Measurements from ENCODE around the gene ENPP3. TPM values are rescaled to one million over a fixed set of nuclear protein-coding genes. Genes with fewer than 3 reads are reported as not detected.

Gene ENPP3
- total RNA-seq, 1 donor from 2014 or later: 0.82 TPM

DNA sequence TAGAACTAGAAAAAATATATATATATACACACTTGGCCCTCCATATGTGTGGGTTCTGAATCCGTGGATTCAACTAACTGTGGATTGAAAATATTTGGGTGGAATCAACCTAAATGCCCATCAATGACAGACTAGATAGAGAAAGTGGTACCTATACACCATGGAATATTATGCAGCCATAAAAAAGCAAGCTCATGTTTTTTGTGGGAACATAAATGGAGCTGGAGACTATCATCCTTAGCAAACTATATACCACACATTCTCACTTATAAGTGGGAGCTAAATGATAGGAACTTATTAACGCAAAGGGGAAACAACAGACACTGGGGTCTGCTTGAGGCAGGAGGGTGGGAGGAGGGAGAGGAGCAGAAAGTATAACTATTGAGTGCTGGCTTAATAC, 36.1 kb downstream of the ENPP3 start:
- Mint-ChIP-seq H3K27ac (no peak overlapping the region), H3K9me3 (peaks cover 3% of the 10 kb centered on the region), H3K4me1 (ENCODE audit: unreplicated experiment) (no peaks in the 10 kb centered on the region), H3K36me3 (no peaks in the 10 kb centered on the region), H3K4me3 (no peak overlapping the region), H3K27me3 (no peaks in the 10 kb centered on the region)
- no peak for DNase-seq (ENCODE audit: extremely low spot score, unreplicated experiment)
- TF ChIP-seq, protein P1, sequence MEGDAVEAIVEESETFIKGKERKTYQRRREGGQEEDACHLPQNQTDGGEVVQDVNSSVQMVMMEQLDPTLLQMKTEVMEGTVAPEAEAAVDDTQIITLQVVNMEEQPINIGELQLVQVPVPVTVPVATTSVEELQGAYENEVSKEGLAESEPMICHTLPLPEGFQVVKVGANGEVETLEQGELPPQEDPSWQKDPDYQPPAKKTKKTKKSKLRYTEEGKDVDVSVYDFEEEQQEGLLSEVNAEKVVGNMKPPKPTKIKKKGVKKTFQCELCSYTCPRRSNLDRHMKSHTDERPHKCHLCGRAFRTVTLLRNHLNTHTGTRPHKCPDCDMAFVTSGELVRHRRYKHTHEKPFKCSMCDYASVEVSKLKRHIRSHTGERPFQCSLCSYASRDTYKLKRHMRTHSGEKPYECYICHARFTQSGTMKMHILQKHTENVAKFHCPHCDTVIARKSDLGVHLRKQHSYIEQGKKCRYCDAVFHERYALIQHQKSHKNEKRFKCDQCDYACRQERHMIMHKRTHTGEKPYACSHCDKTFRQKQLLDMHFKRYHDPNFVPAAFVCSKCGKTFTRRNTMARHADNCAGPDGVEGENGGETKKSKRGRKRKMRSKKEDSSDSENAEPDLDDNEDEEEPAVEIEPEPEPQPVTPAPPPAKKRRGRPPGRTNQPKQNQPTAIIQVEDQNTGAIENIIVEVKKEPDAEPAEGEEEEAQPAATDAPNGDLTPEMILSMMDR (conservative IDR thresholded peaks at IDR 0.05): no peak

DNA sequence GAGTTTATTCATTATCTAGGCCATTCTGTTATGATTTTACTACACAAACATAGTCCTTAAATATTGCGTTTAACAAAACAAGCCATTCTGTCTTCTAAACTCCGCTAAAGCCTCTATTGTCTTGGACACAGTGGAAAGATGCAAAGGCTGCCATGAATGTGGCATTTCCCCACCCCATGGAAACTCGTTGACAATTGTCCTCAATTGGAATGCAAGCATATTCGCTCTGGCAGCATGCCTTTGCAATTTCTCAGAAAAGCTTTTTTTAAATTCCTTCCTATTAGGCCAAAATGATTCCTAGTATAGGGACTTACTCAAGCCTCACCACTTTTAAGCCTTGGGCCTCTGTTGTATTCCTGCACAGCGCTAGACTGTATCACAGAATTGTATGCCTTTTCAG, 41.3 kb downstream of the ENPP3 start:
- H3K4me3 Mint-ChIP-seq: no peak overlapping the region
- H3K36me3 Mint-ChIP-seq: no peaks in the 10 kb centered on the region
- H3K4me1 Mint-ChIP-seq (ENCODE audit: unreplicated experiment): no peaks in the 10 kb centered on the region
- TF ChIP-seq, protein P1 (conservative IDR thresholded peaks at IDR 0.05): no peak
- peaks cover 3% of the 10 kb centered on the region for H3K9me3 Mint-ChIP-seq
- no peak overlapping the region for H3K27ac Mint-ChIP-seq
- H3K27me3 Mint-ChIP-seq: no peaks in the 10 kb centered on the region
- no peak for DNase-seq (ENCODE audit: extremely low spot score, unreplicated experiment)

DNA sequence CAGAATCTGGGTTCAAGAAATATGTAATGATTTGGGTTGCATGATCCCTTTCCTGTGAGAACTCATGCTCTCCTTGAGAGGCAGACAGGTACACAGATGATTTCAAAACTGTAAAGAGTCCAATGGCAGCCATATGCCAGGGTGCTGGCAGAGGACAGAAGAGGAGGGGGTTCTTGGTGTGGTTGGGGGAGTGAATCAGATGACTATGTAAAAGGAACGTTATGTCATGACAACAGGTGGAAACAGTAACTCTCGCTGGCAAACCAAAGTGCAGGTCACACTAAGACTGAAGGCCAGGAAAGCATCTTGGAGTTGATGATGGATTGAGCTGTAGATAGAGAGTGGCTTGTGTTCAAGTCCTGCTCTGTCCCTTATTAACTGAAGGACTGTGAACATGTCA, 43.8 kb downstream of the ENPP3 start:
- H3K4me3 Mint-ChIP-seq: no peak overlapping the region
- no peaks in the 10 kb centered on the region for H3K27me3 Mint-ChIP-seq

DNA sequence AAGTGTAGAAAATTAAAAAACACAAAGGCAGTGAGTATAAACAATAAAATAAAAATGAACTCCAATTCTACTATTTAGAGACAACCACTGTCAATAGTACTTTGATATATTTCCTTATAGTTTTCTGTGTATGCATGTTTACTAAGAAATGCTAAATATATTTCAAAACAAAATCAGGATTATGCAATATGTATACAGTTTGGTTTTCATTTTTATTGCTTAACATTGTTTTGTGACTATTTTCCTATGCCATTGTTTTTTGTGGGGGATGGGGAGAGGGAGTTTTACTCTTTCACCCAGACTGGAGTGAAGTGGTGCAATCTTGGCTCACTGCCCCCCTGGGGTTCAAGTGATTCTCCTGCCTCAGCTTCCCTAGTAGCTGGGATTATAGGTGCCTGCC, 44.5 kb downstream of the ENPP3 start:
- Mint-ChIP-seq H3K36me3 (no peaks in the 10 kb centered on the region), H3K27me3 (no peaks in the 10 kb centered on the region), H3K9me3 (peaks cover 3% of the 10 kb centered on the region), H3K27ac (no peak overlapping the region), H3K4me1 (ENCODE audit: unreplicated experiment) (no peaks in the 10 kb centered on the region), H3K4me3 (no peak overlapping the region)
- no peak for DNase-seq (ENCODE audit: extremely low spot score, unreplicated experiment)
- TF ChIP-seq, protein P1 (conservative IDR thresholded peaks at IDR 0.05): no peak

More for the DNA sequence above, 43.8 kb downstream of the ENPP3 start:
- no peaks in the 10 kb centered on the region for H3K36me3 Mint-ChIP-seq
- no peak overlapping the region for H3K27ac Mint-ChIP-seq
- TF ChIP-seq, protein P1 (conservative IDR thresholded peaks at IDR 0.05): no peak
- no peak for DNase-seq (ENCODE audit: extremely low spot score, unreplicated experiment)
- no peaks in the 10 kb centered on the region for H3K4me1 Mint-ChIP-seq (ENCODE audit: unreplicated experiment)
- peaks cover 3% of the 10 kb centered on the region for H3K9me3 Mint-ChIP-seq

DNA sequence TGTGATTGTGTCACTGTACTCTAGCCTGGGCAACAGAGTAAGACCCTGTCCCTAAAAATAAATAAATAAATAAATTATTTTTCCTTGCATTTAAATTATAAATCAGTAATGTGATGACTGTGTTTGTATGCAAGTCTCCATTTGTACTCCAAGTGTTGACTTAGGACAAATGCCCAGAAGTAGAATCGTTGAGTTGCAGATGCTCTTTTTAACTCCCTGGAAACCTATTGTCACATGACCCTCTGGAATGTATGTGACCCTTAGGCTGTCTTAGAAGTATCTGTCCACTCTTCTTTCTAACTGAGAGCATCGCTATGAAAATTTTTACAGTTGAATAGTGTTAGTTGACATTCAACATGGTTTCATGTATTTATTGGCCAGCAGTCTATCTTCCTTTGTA, 45.3 kb downstream of the ENPP3 start:
- DNase-seq (ENCODE audit: extremely low spot score, unreplicated experiment): no peak
- H3K36me3 Mint-ChIP-seq: no peaks in the 10 kb centered on the region
- no peak overlapping the region for H3K27ac Mint-ChIP-seq
- peaks cover 3% of the 10 kb centered on the region for H3K9me3 Mint-ChIP-seq
- TF ChIP-seq, protein P1 (conservative IDR thresholded peaks at IDR 0.05): no peak
- H3K4me1 Mint-ChIP-seq (ENCODE audit: unreplicated experiment): no peaks in the 10 kb centered on the region
- H3K4me3 Mint-ChIP-seq: no peak overlapping the region
- no peaks in the 10 kb centered on the region for H3K27me3 Mint-ChIP-seq

DNA sequence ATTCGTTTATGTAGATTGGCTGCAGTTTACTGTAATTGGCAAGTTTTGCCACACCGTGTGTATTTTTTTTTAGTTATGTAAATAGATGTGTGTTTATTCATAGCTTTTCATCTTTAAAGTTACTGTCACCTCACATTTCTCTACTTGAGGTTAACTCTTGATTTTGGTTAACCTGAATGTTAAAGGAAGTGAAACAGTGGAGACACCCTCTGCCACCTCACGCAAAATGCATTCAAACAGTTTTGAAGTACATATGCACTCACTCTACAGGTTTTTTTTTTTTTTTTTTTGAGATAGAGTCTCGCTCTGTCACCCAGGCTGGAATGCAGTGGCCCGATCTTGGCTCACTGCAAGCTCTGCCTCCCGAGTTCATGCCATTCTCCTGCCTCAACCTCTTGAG, 46.4 kb downstream of the ENPP3 start:
- Mint-ChIP-seq H3K4me3 (no peak overlapping the region), H3K27me3 (no peaks in the 10 kb centered on the region), H3K36me3 (no peaks in the 10 kb centered on the region), H3K9me3 (no peaks in the 10 kb centered on the region), H3K27ac (no peak overlapping the region), H3K4me1 (ENCODE audit: unreplicated experiment) (no peaks in the 10 kb centered on the region)
- TF ChIP-seq, protein P1 (conservative IDR thresholded peaks at IDR 0.05): no peak
- DNase-seq (ENCODE audit: extremely low spot score, unreplicated experiment): no peak
